Neural progenitor cell (in vitro differentiated cells): Measurements from ENCODE around the gene RPS6KA6.

ENCODE experiments used
- EZH2 ChIP-seq: fragments of 200-600 bp; sonication (generic); IDR thresholded peaks from 2 replicates; pipeline ENCODE4 v1.6.1; 2017; ENCODE audit warnings: antibody characterized with exemption, mild to moderate bottlenecking, moderate library complexity
- TF ChIP-seq, protein P1 (sequence below): fragments of 200-600 bp; sonication (generic); IDR thresholded peaks from 2 replicates; pipeline ENCODE4 v1.5.1; 2017; ENCODE audit warnings: antibody characterized with exemption, mild to moderate bottlenecking

DNA sequence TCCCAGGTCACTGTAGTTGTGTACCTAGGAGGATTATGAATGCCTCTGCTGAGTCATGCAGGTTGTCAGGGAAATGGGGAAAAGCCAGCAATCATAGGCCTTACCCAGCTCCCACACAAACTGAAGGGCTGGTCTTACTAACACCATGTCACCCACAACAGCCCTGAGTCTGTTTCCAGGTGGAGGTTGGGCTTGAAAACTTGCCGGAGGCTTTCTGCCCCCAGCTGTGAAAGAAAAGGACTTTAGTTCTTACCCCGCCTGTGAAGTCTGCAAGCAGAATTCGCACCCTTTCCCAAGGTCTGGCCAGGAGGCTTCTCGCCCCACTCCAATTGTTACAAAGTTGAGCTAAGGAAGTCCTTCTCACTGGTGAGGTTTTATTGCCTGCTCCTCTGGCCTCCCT lies 143.9 kb downstream of the RPS6KA6 start:
- TF ChIP-seq, protein P1, sequence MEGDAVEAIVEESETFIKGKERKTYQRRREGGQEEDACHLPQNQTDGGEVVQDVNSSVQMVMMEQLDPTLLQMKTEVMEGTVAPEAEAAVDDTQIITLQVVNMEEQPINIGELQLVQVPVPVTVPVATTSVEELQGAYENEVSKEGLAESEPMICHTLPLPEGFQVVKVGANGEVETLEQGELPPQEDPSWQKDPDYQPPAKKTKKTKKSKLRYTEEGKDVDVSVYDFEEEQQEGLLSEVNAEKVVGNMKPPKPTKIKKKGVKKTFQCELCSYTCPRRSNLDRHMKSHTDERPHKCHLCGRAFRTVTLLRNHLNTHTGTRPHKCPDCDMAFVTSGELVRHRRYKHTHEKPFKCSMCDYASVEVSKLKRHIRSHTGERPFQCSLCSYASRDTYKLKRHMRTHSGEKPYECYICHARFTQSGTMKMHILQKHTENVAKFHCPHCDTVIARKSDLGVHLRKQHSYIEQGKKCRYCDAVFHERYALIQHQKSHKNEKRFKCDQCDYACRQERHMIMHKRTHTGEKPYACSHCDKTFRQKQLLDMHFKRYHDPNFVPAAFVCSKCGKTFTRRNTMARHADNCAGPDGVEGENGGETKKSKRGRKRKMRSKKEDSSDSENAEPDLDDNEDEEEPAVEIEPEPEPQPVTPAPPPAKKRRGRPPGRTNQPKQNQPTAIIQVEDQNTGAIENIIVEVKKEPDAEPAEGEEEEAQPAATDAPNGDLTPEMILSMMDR: no peak
- no peak for TF ChIP-seq EZH2
